Measurements from ENCODE around the gene MAD2L1BP. TPM values are rescaled to one million over a fixed set of nuclear protein-coding genes. Genes with fewer than 3 reads are reported as not detected.
A peak's percentile ranks its signal among the peaks of the same experiment; 100 is the strongest.

Gene MAD2L1BP
- total and polyA plus RNA-seq, 2 of the 13 experiments (the other 11 are each of a cell fraction or from before 2014, with no cell fraction given): 54.2 to 55.5 TPM

DNA sequence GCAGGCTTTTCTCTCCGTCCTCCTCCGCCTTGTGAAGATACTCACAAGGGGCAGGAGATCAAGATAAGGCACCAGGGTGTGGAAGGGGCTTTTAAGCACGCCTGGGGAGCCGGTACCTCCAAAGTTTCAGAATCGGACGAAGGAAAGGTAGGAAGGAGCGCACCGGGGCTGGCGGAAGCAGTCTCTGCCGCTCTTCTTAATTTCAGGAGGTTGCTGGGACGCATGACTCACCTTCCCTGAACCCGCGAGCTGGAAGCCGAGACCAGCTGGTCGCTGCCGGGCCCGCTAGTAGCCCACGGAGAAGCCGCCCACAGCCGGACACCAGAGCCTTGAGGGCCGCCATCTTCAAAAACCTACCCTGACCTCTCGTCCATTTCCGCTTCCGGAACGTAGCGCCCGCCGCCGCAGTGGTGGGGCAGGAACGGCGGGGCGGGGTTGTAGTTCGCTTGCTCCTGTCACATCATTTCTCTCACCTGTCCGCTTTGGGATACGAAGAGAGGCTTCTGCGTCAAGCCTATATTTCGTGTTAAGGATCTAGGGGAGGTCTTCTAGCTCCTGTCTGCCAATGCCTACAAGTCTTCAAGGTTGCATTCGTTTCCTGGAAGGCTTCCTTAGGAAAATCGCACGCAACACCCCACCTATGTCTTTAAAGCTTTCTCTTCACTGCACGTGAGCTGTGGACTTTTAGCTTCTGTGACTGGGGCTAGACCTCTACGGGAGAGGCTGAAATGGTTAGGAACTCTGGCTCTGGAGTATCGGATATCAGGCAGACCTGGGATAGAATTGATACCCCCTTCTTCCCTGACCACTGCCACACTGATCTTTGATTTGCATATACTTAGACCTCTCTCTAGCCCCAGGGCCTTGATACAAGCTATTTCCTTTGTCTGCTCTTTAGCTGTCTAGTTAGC is 52.1 kb downstream of the MAD2L1BP start, which contains the start of gene MRPS18A (continued):
- no peak for TF ChIP-seq SNRNP70 (IDR thresholded peaks at IDR 0.05; ENCODE audit: low read depth, low read length)
- TF ChIP-seq ZNF33B (CRISPR knock-in tag; IDR thresholded peaks at IDR 0.05): no peak
- no peak for TF ChIP-seq ZNF33A (CRISPR knock-in tag; IDR thresholded peaks at IDR 0.05; ENCODE audit: borderline replicate concordance)
- TF ChIP-seq, protein P1, sequence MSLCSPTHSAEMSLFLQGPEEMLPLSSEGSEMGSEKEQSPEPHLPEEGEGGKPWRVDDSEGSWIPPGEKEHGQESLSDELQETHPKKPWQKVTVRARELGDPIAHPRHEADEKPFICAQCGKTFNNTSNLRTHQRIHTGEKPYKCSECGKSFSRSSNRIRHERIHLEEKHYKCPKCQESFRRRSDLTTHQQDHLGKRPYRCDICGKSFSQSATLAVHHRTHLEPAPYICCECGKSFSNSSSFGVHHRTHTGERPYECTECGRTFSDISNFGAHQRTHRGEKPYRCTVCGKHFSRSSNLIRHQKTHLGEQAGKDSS (CRISPR knock-in tag; IDR thresholded peaks at IDR 0.05; ENCODE audit: borderline replicate concordance, low read depth): no peak; the same call in 1 of the 2 replicates
- no peak for TF ChIP-seq CHD4 (IDR thresholded peaks at IDR 0.05; ENCODE audit: borderline replicate concordance, low read length)
- TF ChIP-seq ZBTB1 (CRISPR knock-in tag; IDR thresholded peaks at IDR 0.05; ENCODE audit: borderline replicate concordance): no peak
- no peak for TF ChIP-seq NFE2 (CRISPR knock-in tag; IDR thresholded peaks at IDR 0.05)
- TF ChIP-seq ZNF547 (CRISPR knock-in tag; IDR thresholded peaks at IDR 0.05): no peak; the same call in 1 of the 2 replicates
- no peak for TF ChIP-seq STAT5B (CRISPR knock-in tag; IDR thresholded peaks at IDR 0.05)
- TF ChIP-seq GFI1 (CRISPR knock-in tag; IDR thresholded peaks at IDR 0.05; ENCODE audit: borderline replicate concordance): no peak
- TF ChIP-seq FOSL2 (CRISPR knock-in tag; IDR thresholded peaks at IDR 0.05): peak; percentile 48
- TF ChIP-seq ZSCAN20 (CRISPR knock-in tag; IDR thresholded peaks at IDR 0.05; ENCODE audit: borderline replicate concordance): no peak
- no peak for TF ChIP-seq GPBP1L1 (CRISPR knock-in tag; IDR thresholded peaks at IDR 0.05)
- TF ChIP-seq HNF1A (IDR thresholded peaks at IDR 0.05; ENCODE audit: low read depth): no peak
- no peak for TF ChIP-seq HNF1A (CRISPR knock-in tag; IDR thresholded peaks at IDR 0.05; ENCODE audit: borderline replicate concordance)
- TF ChIP-seq, protein P2, sequence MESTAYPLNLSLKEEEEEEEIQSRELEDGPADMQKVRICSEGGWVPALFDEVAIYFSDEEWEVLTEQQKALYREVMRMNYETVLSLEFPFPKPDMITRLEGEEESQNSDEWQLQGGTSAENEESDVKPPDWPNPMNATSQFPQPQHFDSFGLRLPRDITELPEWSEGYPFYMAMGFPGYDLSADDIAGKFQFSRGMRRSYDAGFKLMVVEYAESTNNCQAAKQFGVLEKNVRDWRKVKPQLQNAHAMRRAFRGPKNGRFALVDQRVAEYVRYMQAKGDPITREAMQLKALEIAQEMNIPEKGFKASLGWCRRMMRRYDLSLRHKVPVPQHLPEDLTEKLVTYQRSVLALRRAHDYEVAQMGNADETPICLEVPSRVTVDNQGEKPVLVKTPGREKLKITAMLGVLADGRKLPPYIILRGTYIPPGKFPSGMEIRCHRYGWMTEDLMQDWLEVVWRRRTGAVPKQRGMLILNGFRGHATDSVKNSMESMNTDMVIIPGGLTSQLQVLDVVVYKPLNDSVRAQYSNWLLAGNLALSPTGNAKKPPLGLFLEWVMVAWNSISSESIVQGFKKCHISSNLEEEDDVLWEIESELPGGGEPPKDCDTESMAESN (CRISPR knock-in tag; conservative IDR thresholded peaks at IDR 0.05): no peak; the same call in 1 of the 2 replicates
- peak; percentile 26; the same call in 1 of the 2 replicates for TF ChIP-seq PHF21A (CRISPR knock-in tag; IDR thresholded peaks at IDR 0.05)
- no peak; the same call in 1 of the 2 replicates for TF ChIP-seq ZFP90 (CRISPR knock-in tag; IDR thresholded peaks at IDR 0.05; ENCODE audit: borderline replicate concordance)
- TF ChIP-seq DNMT3B (CRISPR knock-in tag; conservative IDR thresholded peaks at IDR 0.05): 0 out of 2 replicates have a peak, but pooled peaks have one; percentile 68
- no peak; the same call in 1 of the 2 replicates for TF ChIP-seq SOX5 (CRISPR knock-in tag; IDR thresholded peaks at IDR 0.05; ENCODE audit: borderline replicate concordance)
